ENCODE measurements around the gene CT55.
"Not testable (repeated sequence)": the region's sequence is repeated elsewhere in the genome, so short reads cannot be mapped to it uniquely, and the experiment has no call there.

The CT55 gene

GRCh38 chrX:135126145-135126544 is 45.1 kb downstream of the CT55 start:
- not testable (repeated sequence) for H3K4me1 ChIP-seq (ENCODE audit: insufficient read depth, low read length)

GRCh38 chrX:135120056-135120576 is 51.1 kb downstream of the CT55 start, which contains the start of gene ETDB:
ETDB (minus strand) TSS chrX:135120526; CDS start chrX:135119261, 1,265 bp downstream.
- not testable (repeated sequence) for H2AFZ ChIP-seq (ENCODE audit: low read depth, low read length); H3K9me3 ChIP-seq (ENCODE audit: low read length); H3K27me3 ChIP-seq (ENCODE audit: insufficient read depth, low read length); H3K4me3 ChIP-seq (ENCODE audit: low read length); H3K36me3 ChIP-seq (ENCODE audit: insufficient read depth, low read length); H3K4me1 ChIP-seq (ENCODE audit: insufficient read depth, low read length)

More at GRCh38 chrX:135126145-135126544, 45.1 kb downstream of the CT55 start:
- not testable (repeated sequence) for H3K9me3 ChIP-seq (ENCODE audit: low read length); H3K36me3 ChIP-seq (ENCODE audit: insufficient read depth, low read length); H3K4me3 ChIP-seq (ENCODE audit: low read length); H2AFZ ChIP-seq (ENCODE audit: low read depth, low read length); H3K27me3 ChIP-seq (ENCODE audit: insufficient read depth, low read length)

- not testable (repeated sequence) for H3K4me1 ChIP-seq (ENCODE audit: insufficient read depth, low read length); H3K36me3 ChIP-seq (ENCODE audit: insufficient read depth, low read length); H2AFZ ChIP-seq (ENCODE audit: low read depth, low read length); H3K4me3 ChIP-seq (ENCODE audit: low read length); H3K27me3 ChIP-seq (ENCODE audit: insufficient read depth, low read length); H3K9me3 ChIP-seq (ENCODE audit: low read length)
These were observed 55.1 kb downstream of the CT55 start for GRCh38 chrX:135116064-135116463.

GRCh38 chrX:135114392-135114791 is 56.8 kb downstream of the CT55 start:
- no peaks in the 10 kb centered on the region for H3K36me3 ChIP-seq (ENCODE audit: insufficient read depth, low read length)
- no peaks in the 10 kb centered on the region for H3K9me3 ChIP-seq (ENCODE audit: low read length)
- no peaks in the 10 kb centered on the region for H3K4me1 ChIP-seq (ENCODE audit: insufficient read depth, low read length)
- no peak overlapping the region for H2AFZ ChIP-seq (ENCODE audit: low read depth, low read length)
- no peaks in the 10 kb centered on the region for H3K27me3 ChIP-seq (ENCODE audit: insufficient read depth, low read length)
- no peak overlapping the region for H3K4me3 ChIP-seq (ENCODE audit: low read length)

- Histone ChIP-seq H3K9me3 (ENCODE audit: low read length) (no peaks in the 10 kb centered on the region), H3K4me3 (ENCODE audit: low read length) (no peak overlapping the region), H2AFZ (ENCODE audit: low read depth, low read length) (no peak overlapping the region), H3K36me3 (ENCODE audit: insufficient read depth, low read length) (no peaks in the 10 kb centered on the region), H3K4me1 (ENCODE audit: insufficient read depth, low read length) (no peaks in the 10 kb centered on the region), H3K27me3 (ENCODE audit: insufficient read depth, low read length) (no peaks in the 10 kb centered on the region)
These were observed 58.5 kb downstream of the CT55 start for GRCh38 chrX:135112743-135113142.

DNA sequence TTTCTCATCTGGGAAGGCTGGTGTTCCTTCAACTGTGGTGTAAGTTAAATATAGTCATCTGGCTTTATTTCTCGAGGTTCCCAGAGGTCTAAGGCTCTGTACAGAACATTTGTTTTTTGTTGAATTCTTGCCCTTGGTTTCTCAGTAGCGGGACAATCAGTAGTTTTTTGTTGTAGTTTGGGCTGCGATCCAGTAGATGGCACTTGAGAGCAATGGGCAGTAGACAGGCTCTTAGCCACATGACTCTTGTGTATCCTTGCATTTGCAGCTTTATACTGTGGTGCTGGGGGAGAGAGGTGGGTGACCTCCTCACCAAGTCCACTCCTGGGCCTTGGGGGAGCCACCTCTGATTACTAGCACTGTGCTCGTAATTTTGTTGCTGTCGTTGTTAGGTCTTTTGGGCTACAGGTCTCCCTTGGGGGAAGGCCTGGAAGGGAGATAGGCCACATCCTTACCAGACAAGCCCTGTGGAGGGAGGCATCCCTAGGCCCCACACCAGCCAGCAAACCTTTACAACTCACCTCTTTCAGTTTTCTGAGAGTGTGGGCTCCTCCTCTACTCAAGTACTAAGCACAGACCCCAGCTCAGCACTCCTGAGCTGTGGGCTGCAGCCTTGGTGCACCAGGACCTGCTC is 59.0 kb downstream of the CT55 start:
- H3K36me3 ChIP-seq (ENCODE audit: insufficient read depth, low read length): no peaks in the 10 kb centered on the region
- H3K4me1 ChIP-seq (ENCODE audit: insufficient read depth, low read length): no peaks in the 10 kb centered on the region
- H2AFZ ChIP-seq (ENCODE audit: low read depth, low read length): no peak overlapping the region
- no peak overlapping the region for H3K4me3 ChIP-seq (ENCODE audit: low read length)
- no peaks in the 10 kb centered on the region for H3K27me3 ChIP-seq (ENCODE audit: insufficient read depth, low read length)
- no peaks in the 10 kb centered on the region for H3K9me3 ChIP-seq (ENCODE audit: low read length)

DNA sequence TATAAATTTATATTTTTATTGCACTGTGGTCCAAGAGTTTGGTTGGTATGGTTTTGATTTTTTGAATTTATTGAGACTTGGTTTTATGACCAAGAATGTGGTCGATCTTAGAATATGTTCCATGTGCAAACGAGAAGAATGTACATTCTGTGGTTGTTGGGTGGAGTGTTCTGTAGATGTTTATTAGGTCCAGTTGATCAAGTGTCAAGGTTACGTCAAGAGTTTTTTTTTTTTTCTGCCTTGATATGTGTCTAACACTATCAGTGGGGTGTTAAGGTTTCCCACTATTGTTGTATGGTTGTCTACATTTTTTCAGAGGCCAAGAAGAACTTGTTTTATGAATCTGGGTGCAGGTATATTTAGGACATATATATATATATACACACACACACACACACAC is 61.6 kb downstream of the CT55 start:
- no peak overlapping the region for H2AFZ ChIP-seq (ENCODE audit: low read depth, low read length)
- no peaks in the 10 kb centered on the region for H3K36me3 ChIP-seq (ENCODE audit: insufficient read depth, low read length)
- H3K27me3 ChIP-seq (ENCODE audit: insufficient read depth, low read length): no peaks in the 10 kb centered on the region
- H3K9me3 ChIP-seq (ENCODE audit: low read length): no peaks in the 10 kb centered on the region
- H3K4me1 ChIP-seq (ENCODE audit: insufficient read depth, low read length): no peaks in the 10 kb centered on the region
- H3K4me3 ChIP-seq (ENCODE audit: low read length): no peak overlapping the region

All from neuron (in vitro differentiated cells).